WTC11 (cell line): ENCODE results near the gene SRXN1. TPM values are rescaled to one million over a fixed set of nuclear protein-coding genes. Genes with fewer than 3 reads are reported as not detected.

ENCODE experiments used
- ATAC-seq: fragments of 200-7000 bp; cut with Tn5 transposase; 2 replicates; pipeline ENCODE4 v1.10.0; 2021; ENCODE audit warnings: mild to moderate bottlenecking, moderate library complexity
- CTCF ChIA-PET: fragments of 300-600 bp; sonication (Branson Sonifier 250); formaldehyde crosslinking; loops from one replicate; lab custom pipeline; 2021; ENCODE audit warnings: antibody characterized with exemption; lab: Charles Lee
- POLR2A ChIA-PET: fragments of 350-600 bp; sonication (Branson Sonifier 250); formaldehyde crosslinking; loops from one replicate; lab custom pipeline; 2021; ENCODE audit warnings: antibody characterized with exemption; lab: Charles Lee
- DNase-seq: peaks from one replicate; pipeline ENCODE4 v3.0.0; 2021; ENCODE audit warnings: low spot score
- H3K27ac Mint-ChIP-seq: 2 replicates; pipeline ENCODE4 v1.8.0; 2021; ENCODE audit warnings: mixed read lengths
- H3K27me3 Mint-ChIP-seq: 2 replicates; pipeline ENCODE4 v1.8.0; 2021; ENCODE audit warnings: low read depth, mild to moderate bottlenecking, moderate library complexity, mixed read lengths
- H3K36me3 Mint-ChIP-seq: 2 replicates; pipeline ENCODE4 v1.8.0; 2021; ENCODE audit warnings: mixed read lengths
- H3K4me1 Mint-ChIP-seq: 2 replicates; pipeline ENCODE4 v1.8.0; 2022; ENCODE audit warnings: mixed read lengths
- H3K4me3 Mint-ChIP-seq: 2 replicates; pipeline ENCODE4 v1.8.0; 2021; ENCODE audit warnings: mild to moderate bottlenecking, moderate library complexity, mixed read lengths
- H3K9me3 Mint-ChIP-seq: 2 replicates; pipeline ENCODE4 v1.8.0; 2021; ENCODE audit warnings: mixed read lengths
- ATF2 ChIP-seq: sonication (generic); formaldehyde crosslinking; IDR thresholded peaks from 2 replicates; pipeline ENCODE4 v1.8.1; 2022; ENCODE audit warnings: low read depth, missing genetic modification reagents, borderline replicate concordance
- ATF6 ChIP-seq: sonication (generic); formaldehyde crosslinking; IDR thresholded peaks from 2 replicates; pipeline ENCODE4 v1.8.1; 2023; ENCODE audit warnings: mild to moderate bottlenecking, missing genetic modification reagents
- CREB1 ChIP-seq: sonication (generic); formaldehyde crosslinking; IDR thresholded peaks from 2 replicates; pipeline ENCODE4 v1.8.0; 2023; ENCODE audit warnings: mild to moderate bottlenecking, missing genetic modification reagents
- ELF4 ChIP-seq: sonication (generic); formaldehyde crosslinking; IDR thresholded peaks from 2 replicates; pipeline ENCODE4 v1.8.1; 2022; ENCODE audit warnings: low read depth, mild to moderate bottlenecking, moderate library complexity, missing genetic modification reagents
- FOXK1 ChIP-seq: sonication (generic); formaldehyde crosslinking; IDR thresholded peaks from 2 replicates; pipeline ENCODE4 v1.8.0; 2022; ENCODE audit warnings: mild to moderate bottlenecking, moderate library complexity, missing genetic modification reagents
- FOXP1 ChIP-seq: sonication (generic); formaldehyde crosslinking; IDR thresholded peaks from 2 replicates; pipeline ENCODE4 v1.8.0; 2022; ENCODE audit warnings: missing genetic modification reagents, mild to moderate bottlenecking, moderate library complexity, borderline replicate concordance
- GRHL2 ChIP-seq: fragments of 250-450 bp; sonication (Bioruptor Pico); IDR thresholded peaks from 2 replicates; pipeline ENCODE4 v1.8.0; 2022; ENCODE audit warnings: mild to moderate bottlenecking, moderate library complexity; ENCODE audit not compliant: insufficient replicate concordance, severe bottlenecking
- HMGA2 ChIP-seq: fragments of 250-450 bp; sonication (Bioruptor Pico); IDR thresholded peaks from 2 replicates; pipeline ENCODE4 v1.4.0; 2021; ENCODE audit warnings: mild to moderate bottlenecking, moderate library complexity
- KAT7 ChIP-seq: sonication (generic); formaldehyde crosslinking; IDR thresholded peaks from 2 replicates; pipeline ENCODE4 v1.8.1; 2023; ENCODE audit warnings: missing genetic modification reagents, mild to moderate bottlenecking, borderline replicate concordance
- MXD4 ChIP-seq: fragments of 250-450 bp; sonication (Bioruptor Pico); IDR thresholded peaks from 2 replicates; pipeline ENCODE4 v1.8.0; 2021; ENCODE audit warnings: mild to moderate bottlenecking, moderate library complexity, borderline replicate concordance
- NFATC4 ChIP-seq: fragments of 250-450 bp; sonication (Bioruptor Pico); IDR thresholded peaks from 2 replicates; pipeline ENCODE4 v1.9.0; 2021; ENCODE audit warnings: mild to moderate bottlenecking
- OVOL2 ChIP-seq: fragments of 250-450 bp; sonication (Bioruptor Pico); IDR thresholded peaks from 2 replicates; pipeline ENCODE4 v1.9.0; 2021; ENCODE audit warnings: mild to moderate bottlenecking, borderline replicate concordance
- ZBTB21 ChIP-seq: sonication (generic); formaldehyde crosslinking; IDR thresholded peaks from 2 replicates; pipeline ENCODE4 v1.8.1; 2023; ENCODE audit warnings: mild to moderate bottlenecking, missing genetic modification reagents, borderline replicate concordance
- ZNF219 ChIP-seq: sonication (generic); formaldehyde crosslinking; IDR thresholded peaks from 2 replicates; pipeline ENCODE4 v1.8.0; 2023; ENCODE audit warnings: missing genetic modification reagents, mild to moderate bottlenecking, borderline replicate concordance
- ZNF317 ChIP-seq: sonication (generic); formaldehyde crosslinking; IDR thresholded peaks from 2 replicates; pipeline ENCODE4 v1.8.1; 2023; ENCODE audit warnings: low read depth, mild to moderate bottlenecking, moderate library complexity, missing genetic modification reagents, borderline replicate concordance
- ZNF396 ChIP-seq: fragments of 250-450 bp; sonication (Bioruptor Pico); IDR thresholded peaks from 2 replicates; pipeline ENCODE4 v1.8.0; 2021; ENCODE audit warnings: mild to moderate bottlenecking, moderate library complexity, borderline replicate concordance
- ZNF671 ChIP-seq: fragments of 250-450 bp; sonication (Bioruptor Pico); IDR thresholded peaks from 2 replicates; pipeline ENCODE4 v1.8.0; 2021; ENCODE audit warnings: mild to moderate bottlenecking
- total RNA-seq: library from RNA; stranded (reverse); gene quantifications from 3 replicates; pipeline ENCODE4 v1.2.3, GENCODE V29; 2021
- TF ChIP-seq, protein P1 (sequence below): sonication (generic); formaldehyde crosslinking; IDR thresholded peaks from 2 replicates; pipeline ENCODE4 v1.8.1; 2022; ENCODE audit warnings: low read depth, mild to moderate bottlenecking, moderate library complexity, missing genetic modification reagents, borderline replicate concordance
- TF ChIP-seq, protein P2 (sequence below): sonication (generic); formaldehyde crosslinking; IDR thresholded peaks from 2 replicates; pipeline ENCODE4 v1.8.1; 2023; ENCODE audit warnings: mild to moderate bottlenecking, missing genetic modification reagents, borderline replicate concordance
- TF ChIP-seq, protein P3 (sequence below): sonication (generic); formaldehyde crosslinking; IDR thresholded peaks from 2 replicates; pipeline ENCODE4 v1.8.0; 2022; ENCODE audit warnings: mild to moderate bottlenecking, missing genetic modification reagents
- TF ChIP-seq, protein P4 (sequence below): fragments of 250-450 bp; sonication (Bioruptor Pico); IDR thresholded peaks from 2 replicates; pipeline ENCODE4 v2.1.2; 2022; ENCODE audit warnings: mild to moderate bottlenecking, moderate library complexity

The SRXN1 gene
- total RNA-seq, 1 experiment from 2014 or later = 23.0 TPM

DNA sequence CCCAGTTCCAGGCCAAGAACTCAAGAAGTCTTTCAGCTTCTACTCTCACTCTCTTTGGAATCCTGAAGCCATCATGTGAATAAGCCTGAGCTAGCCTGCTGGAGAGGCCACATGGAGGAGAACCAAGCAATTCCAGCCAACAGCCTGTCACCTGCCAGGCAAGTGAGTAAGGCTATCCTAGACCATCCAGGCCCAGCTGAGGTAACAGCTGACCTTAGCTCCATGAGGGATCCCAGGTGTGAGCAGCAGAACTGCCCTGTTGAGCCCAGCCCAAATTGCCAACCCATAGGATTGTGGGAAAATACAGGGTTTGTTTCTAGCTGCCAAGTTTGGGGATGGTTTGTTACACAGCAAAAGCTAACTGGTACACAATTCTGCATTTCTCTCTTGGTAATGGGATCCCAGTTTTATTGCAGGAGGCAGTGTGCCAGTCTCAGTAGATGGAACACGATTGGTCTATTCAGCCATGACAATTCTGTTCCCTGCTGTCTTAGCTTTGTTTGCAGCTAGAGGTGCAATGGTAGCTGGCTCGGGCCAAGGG, 5.5 kb downstream of the SRXN1 start:
- H3K36me3 Mint-ChIP-seq = peaks cover 32% of the 10 kb centered on the region
- CTCF ChIA-PET = interaction anchor here (4.8 kb wide), 1 partner anchor 18 kb away, joined by 136 read pairs; no protein-coding TSS in a partner anchor

DNA sequence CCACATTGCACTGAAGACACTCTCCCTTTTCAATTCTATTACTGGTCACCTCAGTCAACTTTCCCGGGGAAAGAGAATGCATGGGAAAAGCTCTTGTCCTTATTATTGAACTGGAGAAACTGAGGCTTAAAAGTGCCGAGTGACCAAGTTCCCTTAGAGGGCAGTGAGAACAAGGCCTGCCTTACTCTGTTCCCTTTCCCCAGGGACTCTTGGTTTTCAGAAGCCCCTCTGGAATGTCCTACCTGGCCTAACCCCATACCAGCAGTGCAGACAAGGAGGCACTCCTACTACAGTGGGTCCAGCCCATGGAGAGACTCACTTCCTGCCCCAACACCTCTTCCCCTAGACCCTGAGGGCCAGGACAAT, 6.1 kb downstream of the SRXN1 start:
- H3K9me3 Mint-ChIP-seq = no peaks in the 10 kb centered on the region
- no peak overlapping the region for H3K27ac Mint-ChIP-seq
- POLR2A ChIA-PET = no interaction called here
- H3K4me1 Mint-ChIP-seq = peaks cover 13% of the 10 kb centered on the region
- no peak overlapping the region for H3K4me3 Mint-ChIP-seq
- CTCF ChIA-PET = interaction anchor here (1.9 to 4.8 kb wide), 6 partner anchors 18 to 93 kb away, joined by 14 to 136 read pairs (median 35); partner anchors contain the start of gene TCF15
- DNase-seq (no peak), ATAC-seq (no peak)
- no peaks in the 10 kb centered on the region; the same call in 1 of the 2 replicates for H3K27me3 Mint-ChIP-seq
- H3K36me3 Mint-ChIP-seq = peaks cover 32% of the 10 kb centered on the region
- TF ChIP-seq ZNF219 (CRISPR knock-in tag) (no peak), OVOL2 (no peak), KAT7 (no peak), GRHL2 (no peak), ATF2 (no peak), NFATC4 (CRISPR knock-in tag) (no peak), ELF4 (CRISPR knock-in tag) (no peak), FOXP1 (CRISPR knock-in tag) (no peak)
- TF ChIP-seq, protein P1, sequence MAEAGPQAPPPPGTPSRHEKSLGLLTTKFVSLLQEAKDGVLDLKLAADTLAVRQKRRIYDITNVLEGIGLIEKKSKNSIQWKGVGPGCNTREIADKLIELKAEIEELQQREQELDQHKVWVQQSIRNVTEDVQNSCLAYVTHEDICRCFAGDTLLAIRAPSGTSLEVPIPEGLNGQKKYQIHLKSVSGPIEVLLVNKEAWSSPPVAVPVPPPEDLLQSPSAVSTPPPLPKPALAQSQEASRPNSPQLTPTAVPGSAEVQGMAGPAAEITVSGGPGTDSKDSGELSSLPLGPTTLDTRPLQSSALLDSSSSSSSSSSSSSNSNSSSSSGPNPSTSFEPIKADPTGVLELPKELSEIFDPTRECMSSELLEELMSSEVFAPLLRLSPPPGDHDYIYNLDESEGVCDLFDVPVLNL = no peak

More for the DNA sequence above, 5.5 kb downstream of the SRXN1 start:
- TF ChIP-seq HMGA2 (CRISPR knock-in tag) (no peak), ZBTB21 (no peak), ZNF671 (no peak), ATF6 (CRISPR knock-in tag) (no peak), MXD4 (no peak), CREB1 (no peak), ZNF317 (no peak), ZNF396 (CRISPR knock-in tag) (no peak), FOXK1 (CRISPR knock-in tag) (no peak)
- TF ChIP-seq, protein P1 = no peak
- TF ChIP-seq, protein P2, sequence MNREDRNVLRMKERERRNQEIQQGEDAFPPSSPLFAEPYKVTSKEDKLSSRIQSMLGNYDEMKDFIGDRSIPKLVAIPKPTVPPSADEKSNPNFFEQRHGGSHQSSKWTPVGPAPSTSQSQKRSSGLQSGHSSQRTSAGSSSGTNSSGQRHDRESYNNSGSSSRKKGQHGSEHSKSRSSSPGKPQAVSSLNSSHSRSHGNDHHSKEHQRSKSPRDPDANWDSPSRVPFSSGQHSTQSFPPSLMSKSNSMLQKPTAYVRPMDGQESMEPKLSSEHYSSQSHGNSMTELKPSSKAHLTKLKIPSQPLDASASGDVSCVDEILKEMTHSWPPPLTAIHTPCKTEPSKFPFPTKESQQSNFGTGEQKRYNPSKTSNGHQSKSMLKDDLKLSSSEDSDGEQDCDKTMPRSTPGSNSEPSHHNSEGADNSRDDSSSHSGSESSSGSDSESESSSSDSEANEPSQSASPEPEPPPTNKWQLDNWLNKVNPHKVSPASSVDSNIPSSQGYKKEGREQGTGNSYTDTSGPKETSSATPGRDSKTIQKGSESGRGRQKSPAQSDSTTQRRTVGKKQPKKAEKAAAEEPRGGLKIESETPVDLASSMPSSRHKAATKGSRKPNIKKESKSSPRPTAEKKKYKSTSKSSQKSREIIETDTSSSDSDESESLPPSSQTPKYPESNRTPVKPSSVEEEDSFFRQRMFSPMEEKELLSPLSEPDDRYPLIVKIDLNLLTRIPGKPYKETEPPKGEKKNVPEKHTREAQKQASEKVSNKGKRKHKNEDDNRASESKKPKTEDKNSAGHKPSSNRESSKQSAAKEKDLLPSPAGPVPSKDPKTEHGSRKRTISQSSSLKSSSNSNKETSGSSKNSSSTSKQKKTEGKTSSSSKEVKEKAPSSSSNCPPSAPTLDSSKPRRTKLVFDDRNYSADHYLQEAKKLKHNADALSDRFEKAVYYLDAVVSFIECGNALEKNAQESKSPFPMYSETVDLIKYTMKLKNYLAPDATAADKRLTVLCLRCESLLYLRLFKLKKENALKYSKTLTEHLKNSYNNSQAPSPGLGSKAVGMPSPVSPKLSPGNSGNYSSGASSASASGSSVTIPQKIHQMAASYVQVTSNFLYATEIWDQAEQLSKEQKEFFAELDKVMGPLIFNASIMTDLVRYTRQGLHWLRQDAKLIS (CRISPR knock-in tag) = no peak
- TF ChIP-seq, protein P3, sequence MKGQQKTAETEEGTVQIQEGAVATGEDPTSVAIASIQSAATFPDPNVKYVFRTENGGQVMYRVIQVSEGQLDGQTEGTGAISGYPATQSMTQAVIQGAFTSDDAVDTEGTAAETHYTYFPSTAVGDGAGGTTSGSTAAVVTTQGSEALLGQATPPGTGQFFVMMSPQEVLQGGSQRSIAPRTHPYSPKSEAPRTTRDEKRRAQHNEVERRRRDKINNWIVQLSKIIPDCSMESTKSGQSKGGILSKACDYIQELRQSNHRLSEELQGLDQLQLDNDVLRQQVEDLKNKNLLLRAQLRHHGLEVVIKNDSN (CRISPR knock-in tag) = no peak
- TF ChIP-seq, protein P4, sequence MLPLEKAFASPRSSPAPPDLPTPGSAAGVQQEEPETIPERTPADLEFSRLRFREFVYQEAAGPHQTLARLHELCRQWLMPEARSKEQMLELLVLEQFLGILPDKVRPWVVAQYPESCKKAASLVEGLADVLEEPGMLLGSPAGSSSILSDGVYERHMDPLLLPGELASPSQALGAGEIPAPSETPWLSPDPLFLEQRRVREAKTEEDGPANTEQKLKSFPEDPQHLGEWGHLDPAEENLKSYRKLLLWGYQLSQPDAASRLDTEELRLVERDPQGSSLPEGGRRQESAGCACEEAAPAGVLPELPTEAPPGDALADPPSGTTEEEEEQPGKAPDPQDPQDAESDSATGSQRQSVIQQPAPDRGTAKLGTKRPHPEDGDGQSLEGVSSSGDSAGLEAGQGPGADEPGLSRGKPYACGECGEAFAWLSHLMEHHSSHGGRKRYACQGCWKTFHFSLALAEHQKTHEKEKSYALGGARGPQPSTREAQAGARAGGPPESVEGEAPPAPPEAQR (CRISPR knock-in tag) = no peak
- TF ChIP-seq, all 79 proteins: peak for 0
- H3K9me3 Mint-ChIP-seq = no peaks in the 10 kb centered on the region
- H3K4me3 Mint-ChIP-seq = no peak overlapping the region
- H3K4me1 Mint-ChIP-seq = peaks cover 19% of the 10 kb centered on the region
- H3K27ac Mint-ChIP-seq = no peak overlapping the region
- ATAC-seq (no peak), DNase-seq (no peak)
- H3K27me3 Mint-ChIP-seq = no peaks in the 10 kb centered on the region; the same call in 1 of the 2 replicates
- POLR2A ChIA-PET = no interaction called here
